ENCODE data around the gene CD274. TPM values are rescaled to one million over a fixed set of nuclear protein-coding genes. Genes with fewer than 3 reads are reported as not detected.
A peak's percentile ranks its signal among the peaks of the same experiment; 100 is the strongest.

The CD274 gene
- total RNA-seq, 1 experiment from 2014 or later = 0.42 TPM

DNA sequence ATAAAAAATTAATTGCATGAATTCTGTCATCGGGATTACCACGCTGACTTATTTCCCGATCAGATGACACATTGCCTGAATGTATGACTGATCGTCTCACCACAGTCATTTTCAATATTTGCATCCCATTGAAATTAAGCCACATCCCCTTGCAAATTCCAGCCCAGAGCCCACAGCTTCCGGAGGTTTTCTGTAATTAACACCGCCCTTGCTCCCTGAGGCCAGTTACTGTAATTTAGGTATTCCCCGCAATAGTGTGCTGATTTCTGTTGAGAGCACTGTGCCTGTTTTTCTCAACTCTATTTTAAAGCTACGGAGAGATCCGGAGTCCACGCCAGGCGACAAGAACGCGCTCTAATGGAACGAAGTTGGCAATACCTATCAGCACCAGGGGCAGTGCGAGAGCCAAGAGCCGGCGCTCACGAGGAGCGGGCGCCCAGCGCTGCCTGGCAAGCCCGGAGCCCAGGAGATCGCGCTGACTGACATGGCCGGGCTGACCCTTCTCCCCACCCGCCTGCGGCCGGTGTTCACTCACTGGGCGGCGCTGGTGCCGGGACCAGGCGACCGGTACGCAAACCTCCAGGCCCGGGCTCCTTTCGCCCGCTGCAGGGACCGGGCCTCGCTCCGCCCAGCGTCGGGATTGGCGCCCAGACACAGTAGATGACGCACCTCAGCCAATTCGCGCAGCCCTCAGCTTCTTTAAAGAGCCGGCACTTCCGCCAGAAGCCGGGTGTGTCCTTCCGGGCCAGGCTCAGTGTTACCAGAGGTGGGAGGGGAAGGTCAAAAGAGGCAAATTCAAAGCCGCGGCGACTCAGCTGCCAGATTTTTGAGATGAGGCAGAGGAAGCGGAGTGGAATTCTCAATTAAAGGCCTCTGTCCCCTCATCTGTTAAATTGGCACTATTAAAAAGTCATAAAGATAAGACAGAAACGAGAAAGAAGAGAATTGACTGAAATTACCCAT, 12.8 kb upstream of the CD274 start, which contains the start of gene PLGRKT (continued):
- TF ChIP-seq, protein P1, sequence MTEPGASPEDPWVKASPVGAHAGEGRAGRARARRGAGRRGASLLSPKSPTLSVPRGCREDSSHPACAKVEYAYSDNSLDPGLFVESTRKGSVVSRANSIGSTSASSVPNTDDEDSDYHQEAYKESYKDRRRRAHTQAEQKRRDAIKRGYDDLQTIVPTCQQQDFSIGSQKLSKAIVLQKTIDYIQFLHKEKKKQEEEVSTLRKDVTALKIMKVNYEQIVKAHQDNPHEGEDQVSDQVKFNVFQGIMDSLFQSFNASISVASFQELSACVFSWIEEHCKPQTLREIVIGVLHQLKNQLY (CRISPR knock-in tag; IDR thresholded peaks at IDR 0.05) = no peak
- no peak for TF ChIP-seq TEAD4 (CRISPR knock-in tag; IDR thresholded peaks at IDR 0.05)
- TF ChIP-seq GABPB1 (CRISPR knock-in tag; IDR thresholded peaks at IDR 0.05) = peak; percentile 58; the same call in 1 of the 2 replicates
- peak; percentile 43; the same call in 1 of the 2 replicates for TF ChIP-seq FOXP1 (CRISPR knock-in tag; IDR thresholded peaks at IDR 0.05; ENCODE audit: borderline replicate concordance)
- TF ChIP-seq, protein P2, sequence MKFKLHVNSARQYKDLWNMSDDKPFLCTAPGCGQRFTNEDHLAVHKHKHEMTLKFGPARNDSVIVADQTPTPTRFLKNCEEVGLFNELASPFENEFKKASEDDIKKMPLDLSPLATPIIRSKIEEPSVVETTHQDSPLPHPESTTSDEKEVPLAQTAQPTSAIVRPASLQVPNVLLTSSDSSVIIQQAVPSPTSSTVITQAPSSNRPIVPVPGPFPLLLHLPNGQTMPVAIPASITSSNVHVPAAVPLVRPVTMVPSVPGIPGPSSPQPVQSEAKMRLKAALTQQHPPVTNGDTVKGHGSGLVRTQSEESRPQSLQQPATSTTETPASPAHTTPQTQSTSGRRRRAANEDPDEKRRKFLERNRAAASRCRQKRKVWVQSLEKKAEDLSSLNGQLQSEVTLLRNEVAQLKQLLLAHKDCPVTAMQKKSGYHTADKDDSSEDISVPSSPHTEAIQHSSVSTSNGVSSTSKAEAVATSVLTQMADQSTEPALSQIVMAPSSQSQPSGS (CRISPR knock-in tag; IDR thresholded peaks at IDR 0.05; ENCODE audit: borderline replicate concordance, low read depth) = no peak
- no peak for TF ChIP-seq ZNF219 (CRISPR knock-in tag; IDR thresholded peaks at IDR 0.05; ENCODE audit: borderline replicate concordance)
- TF ChIP-seq FOXK1 (CRISPR knock-in tag; IDR thresholded peaks at IDR 0.05) = peak; percentile 69

DNA sequence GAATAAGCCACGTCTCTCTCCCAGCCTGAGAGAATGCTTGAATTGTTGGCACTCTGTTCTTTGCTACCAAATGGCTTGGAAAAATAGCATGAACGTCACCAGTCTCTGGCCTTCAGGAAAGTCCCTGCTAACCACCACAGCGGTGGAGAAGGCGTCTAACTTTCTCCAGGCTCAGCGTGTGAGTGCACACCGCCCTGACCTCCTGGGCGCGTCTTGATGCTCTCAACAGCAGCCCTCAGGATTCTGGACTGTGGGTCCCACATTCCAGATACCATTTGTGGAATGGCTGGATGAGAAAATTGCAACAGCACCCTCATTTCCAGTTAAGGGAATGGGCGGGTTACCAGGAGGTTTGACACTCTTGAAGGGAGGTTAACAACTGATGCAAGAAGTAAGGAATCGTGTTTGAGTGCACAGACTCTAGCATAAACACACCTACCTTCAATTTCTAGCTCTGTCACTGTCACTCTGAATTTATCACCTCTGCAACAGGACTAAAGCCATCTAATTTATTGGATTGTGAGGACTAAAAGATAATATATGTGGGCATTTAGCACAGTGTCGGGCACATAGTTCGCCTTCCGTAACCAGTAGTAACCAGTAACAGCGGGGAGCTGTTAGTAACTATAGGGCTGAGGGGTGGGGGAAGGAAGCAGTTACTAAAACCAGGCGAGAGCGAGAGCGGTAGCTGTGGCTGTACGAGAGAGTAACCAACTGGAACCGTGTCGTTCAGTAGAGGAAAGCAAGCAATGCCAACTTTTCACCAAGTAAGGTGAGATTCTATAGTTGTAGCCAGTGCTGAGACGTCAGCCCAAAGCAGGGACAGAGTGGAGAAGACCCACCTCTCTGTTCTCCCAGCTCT, 11.8 kb upstream of the CD274 start:
- POLR2A ChIA-PET = interaction anchor here (1.4 to 2.3 kb wide), 4 partner anchors 10 to 169 kb away, joined by 3 to 9 read pairs (median 4); partner anchors contain the start of genes CD274 and RLN1

DNA sequence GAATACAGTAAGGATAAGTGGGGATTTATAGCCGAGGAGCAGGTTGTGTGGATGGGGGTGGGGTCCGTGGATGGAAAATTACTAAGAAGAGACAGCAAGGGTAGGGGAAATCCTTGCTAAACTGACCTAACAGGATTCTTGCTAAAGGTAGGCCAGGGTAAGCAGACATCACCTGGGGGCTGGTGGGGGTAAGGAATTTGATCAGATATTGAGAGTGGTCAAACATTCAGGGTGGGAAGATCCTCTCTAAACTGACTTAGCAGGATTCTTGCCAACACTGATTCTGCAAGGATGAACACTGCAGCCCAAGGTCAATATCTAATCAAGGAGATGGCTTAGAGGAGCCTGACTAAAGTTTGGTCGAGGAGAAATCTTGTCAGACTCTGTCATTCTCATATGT, 9.9 kb upstream of the CD274 start:
- ChIA-PET POLR2A (no interaction called here), CTCF (interaction anchor here (1.5 to 2.2 kb wide), 4 partner anchors 10 to 677 kb away, joined by 3 to 8 read pairs (median 5); partner anchors contain the start of gene CD274)
- Mint-ChIP-seq H3K4me3 (no peak overlapping the region), H3K27me3 (ENCODE audit: low read depth) (peaks cover 6% of the 10 kb centered on the region; the same call in 1 of the 2 replicates), H3K36me3 (peaks cover 13% of the 10 kb centered on the region), H3K9me3 (peaks cover 15% of the 10 kb centered on the region), H3K4me1 (peaks cover 24% of the 10 kb centered on the region), H3K27ac (no peak overlapping the region)
- DNase-seq (ENCODE audit: low spot score) (no peak), ATAC-seq (no peak)
- TF ChIP-seq KAT7 (CRISPR knock-in tag; IDR thresholded peaks at IDR 0.05; ENCODE audit: borderline replicate concordance) (no peak), ZNF121 (CRISPR knock-in tag; IDR thresholded peaks at IDR 0.05) (no peak), MYBL2 (CRISPR knock-in tag; IDR thresholded peaks at IDR 0.05) (no peak), CREB1 (CRISPR knock-in tag; IDR thresholded peaks at IDR 0.05) (no peak), GRHL2 (CRISPR knock-in tag; IDR thresholded peaks at IDR 0.05; ENCODE audit: insufficient replicate concordance, severe bottlenecking) (no peak), JAZF1 (CRISPR knock-in tag; IDR thresholded peaks at IDR 0.05) (no peak), TCF7 (CRISPR knock-in tag; IDR thresholded peaks at IDR 0.05; ENCODE audit: low read depth) (no peak)
- TF ChIP-seq, protein P3, sequence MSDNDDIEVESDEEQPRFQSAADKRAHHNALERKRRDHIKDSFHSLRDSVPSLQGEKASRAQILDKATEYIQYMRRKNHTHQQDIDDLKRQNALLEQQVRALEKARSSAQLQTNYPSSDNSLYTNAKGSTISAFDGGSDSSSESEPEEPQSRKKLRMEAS (CRISPR knock-in tag; IDR thresholded peaks at IDR 0.05) = no peak
- TF ChIP-seq, protein P4, sequence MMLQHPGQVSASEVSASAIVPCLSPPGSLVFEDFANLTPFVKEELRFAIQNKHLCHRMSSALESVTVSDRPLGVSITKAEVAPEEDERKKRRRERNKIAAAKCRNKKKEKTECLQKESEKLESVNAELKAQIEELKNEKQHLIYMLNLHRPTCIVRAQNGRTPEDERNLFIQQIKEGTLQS (CRISPR knock-in tag; conservative IDR thresholded peaks at IDR 0.05) = no peak
- TF ChIP-seq, protein P5, sequence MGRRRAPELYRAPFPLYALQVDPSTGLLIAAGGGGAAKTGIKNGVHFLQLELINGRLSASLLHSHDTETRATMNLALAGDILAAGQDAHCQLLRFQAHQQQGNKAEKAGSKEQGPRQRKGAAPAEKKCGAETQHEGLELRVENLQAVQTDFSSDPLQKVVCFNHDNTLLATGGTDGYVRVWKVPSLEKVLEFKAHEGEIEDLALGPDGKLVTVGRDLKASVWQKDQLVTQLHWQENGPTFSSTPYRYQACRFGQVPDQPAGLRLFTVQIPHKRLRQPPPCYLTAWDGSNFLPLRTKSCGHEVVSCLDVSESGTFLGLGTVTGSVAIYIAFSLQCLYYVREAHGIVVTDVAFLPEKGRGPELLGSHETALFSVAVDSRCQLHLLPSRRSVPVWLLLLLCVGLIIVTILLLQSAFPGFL (CRISPR knock-in tag; IDR thresholded peaks at IDR 0.05; ENCODE audit: borderline replicate concordance) = no peak

More for the DNA sequence above, 11.8 kb upstream of the CD274 start:
- Mint-ChIP-seq H3K27ac (peak overlapping the region; percentile 88), H3K36me3 (peaks cover 25% of the 10 kb centered on the region), H3K4me1 (peaks cover 24% of the 10 kb centered on the region), H3K9me3 (peaks cover 17% of the 10 kb centered on the region), H3K4me3 (peak overlapping the region; percentile 95), H3K27me3 (ENCODE audit: low read depth) (no peaks in the 10 kb centered on the region)
- no peak for DNase-seq (ENCODE audit: low spot score)
- ATAC-seq = peak; percentile 5
- CTCF ChIA-PET = interaction anchor here (0.6 to 2.7 kb wide), 5 partner anchors 11 to 679 kb away, joined by 3 to 19 read pairs (median 5); partner anchors contain the start of gene CD274
- TF ChIP-seq, protein P4 (CRISPR knock-in tag; conservative IDR thresholded peaks at IDR 0.05) = no peak
- TF ChIP-seq, protein P6, sequence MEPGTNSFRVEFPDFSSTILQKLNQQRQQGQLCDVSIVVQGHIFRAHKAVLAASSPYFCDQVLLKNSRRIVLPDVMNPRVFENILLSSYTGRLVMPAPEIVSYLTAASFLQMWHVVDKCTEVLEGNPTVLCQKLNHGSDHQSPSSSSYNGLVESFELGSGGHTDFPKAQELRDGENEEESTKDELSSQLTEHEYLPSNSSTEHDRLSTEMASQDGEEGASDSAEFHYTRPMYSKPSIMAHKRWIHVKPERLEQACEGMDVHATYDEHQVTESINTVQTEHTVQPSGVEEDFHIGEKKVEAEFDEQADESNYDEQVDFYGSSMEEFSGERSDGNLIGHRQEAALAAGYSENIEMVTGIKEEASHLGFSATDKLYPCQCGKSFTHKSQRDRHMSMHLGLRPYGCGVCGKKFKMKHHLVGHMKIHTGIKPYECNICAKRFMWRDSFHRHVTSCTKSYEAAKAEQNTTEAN (CRISPR knock-in tag; IDR thresholded peaks at IDR 0.05) = 0 out of 2 replicates have a peak, but pooled peaks have one; percentile 20

Measured in WTC11 (cell line).